VCaP (cell line): Measurements from ENCODE around the gene ELOVL2.
"Not testable (repeated sequence)": the region's sequence is repeated elsewhere in the genome, so short reads cannot be mapped to it uniquely, and the experiment has no call there.

Experiments used
- H3K27ac ChIP-seq: fragments of 450-650 bp; 2 replicates; pipeline ENCODE4 v1.5.1; 2017
- CTCF ChIP-seq: fragments of 450-650 bp; conservative IDR thresholded peaks from 2 replicates; pipeline ENCODE4 v1.5.1; 2017; ENCODE audit warnings: mild to moderate bottlenecking, moderate library complexity

Gene ELOVL2

GRCh38 chr6:10999994-11000393 lies 44.1 kb downstream of the ELOVL2 start:
- H3K27ac ChIP-seq: no peak overlapping the region
- TF ChIP-seq CTCF: no peak

GRCh38 chr6:10995114-10995707 lies 48.9 kb downstream of the ELOVL2 start:
- no peak for TF ChIP-seq CTCF
- no peak overlapping the region for H3K27ac ChIP-seq

GRCh38 chr6:10993896-10994295 lies 50.2 kb downstream of the ELOVL2 start:
- TF ChIP-seq CTCF: no peak
- no peak overlapping the region for H3K27ac ChIP-seq

GRCh38 chr6:10991115-10991514 lies 53.0 kb downstream of the ELOVL2 start:
- H3K27ac ChIP-seq: no peak overlapping the region
- TF ChIP-seq CTCF: no peak

- no peak for TF ChIP-seq CTCF
- no peak overlapping the region for H3K27ac ChIP-seq
Observed at GRCh38 chr6:10989587-10989986, 54.5 kb downstream of the ELOVL2 start.

- not testable (repeated sequence) for H3K27ac ChIP-seq
Observed at GRCh38 chr6:10984959-10985358, 59.1 kb downstream of the ELOVL2 start.

GRCh38 chr6:10981409-10981808 lies 62.7 kb downstream of the ELOVL2 start:
- no peak for TF ChIP-seq CTCF
- H3K27ac ChIP-seq: no peak overlapping the region

GRCh38 chr6:10979603-10980002 lies 64.5 kb downstream of the ELOVL2 start:
- no peak for TF ChIP-seq CTCF
- H3K27ac ChIP-seq: no peak overlapping the region
